ENCODE results near the gene DNAH10. TPM values are rescaled to one million over a fixed set of nuclear protein-coding genes. Genes with fewer than 3 reads are reported as not detected.

Gene DNAH10
- polyA plus RNA-seq, 2 of the 4 experiments (the other 2 are of a cell fraction), result 0.14 to 0.39 TPM

- H3K4me2 ChIP-seq, result no peak overlapping the region
- ChIA-PET POLR2A (no interaction called here), CTCF (interaction anchor here (0.7 to 1.1 kb wide), 2 partner anchors 48 to 226 kb away, joined by 3 read pairs; partner anchors contain the start of gene ATP6V0A2)
- no peak for ATAC-seq
- H3K4me3 ChIP-seq, result no peak overlapping the region
- H3K27ac ChIP-seq, result no peak overlapping the region
- no peaks in the 10 kb centered on the region for H3K9me3 ChIP-seq
- no peak for FAIRE-seq
- 87% methylated on average over 16 of the region's 16 CpGs for WGBS (ENCODE audit: missing lambda C conversion rate)
- H3K4me1 ChIP-seq, result no peaks in the 10 kb centered on the region
- no peak for TF ChIP-seq EHF (CRISPR knock-in tag; IDR thresholded peaks at IDR 0.05)
- TF ChIP-seq, protein P1, sequence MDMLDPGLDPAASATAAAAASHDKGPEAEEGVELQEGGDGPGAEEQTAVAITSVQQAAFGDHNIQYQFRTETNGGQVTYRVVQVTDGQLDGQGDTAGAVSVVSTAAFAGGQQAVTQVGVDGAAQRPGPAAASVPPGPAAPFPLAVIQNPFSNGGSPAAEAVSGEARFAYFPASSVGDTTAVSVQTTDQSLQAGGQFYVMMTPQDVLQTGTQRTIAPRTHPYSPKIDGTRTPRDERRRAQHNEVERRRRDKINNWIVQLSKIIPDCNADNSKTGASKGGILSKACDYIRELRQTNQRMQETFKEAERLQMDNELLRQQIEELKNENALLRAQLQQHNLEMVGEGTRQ (IDR thresholded peaks at IDR 0.05), result no peak
- no peak for TF ChIP-seq HOXB13 (CRISPR knock-in tag; IDR thresholded peaks at IDR 0.05; ENCODE audit: low read depth)
- TF ChIP-seq ZSCAN20 (CRISPR knock-in tag; IDR thresholded peaks at IDR 0.05), result no peak
- TF ChIP-seq, protein P2, sequence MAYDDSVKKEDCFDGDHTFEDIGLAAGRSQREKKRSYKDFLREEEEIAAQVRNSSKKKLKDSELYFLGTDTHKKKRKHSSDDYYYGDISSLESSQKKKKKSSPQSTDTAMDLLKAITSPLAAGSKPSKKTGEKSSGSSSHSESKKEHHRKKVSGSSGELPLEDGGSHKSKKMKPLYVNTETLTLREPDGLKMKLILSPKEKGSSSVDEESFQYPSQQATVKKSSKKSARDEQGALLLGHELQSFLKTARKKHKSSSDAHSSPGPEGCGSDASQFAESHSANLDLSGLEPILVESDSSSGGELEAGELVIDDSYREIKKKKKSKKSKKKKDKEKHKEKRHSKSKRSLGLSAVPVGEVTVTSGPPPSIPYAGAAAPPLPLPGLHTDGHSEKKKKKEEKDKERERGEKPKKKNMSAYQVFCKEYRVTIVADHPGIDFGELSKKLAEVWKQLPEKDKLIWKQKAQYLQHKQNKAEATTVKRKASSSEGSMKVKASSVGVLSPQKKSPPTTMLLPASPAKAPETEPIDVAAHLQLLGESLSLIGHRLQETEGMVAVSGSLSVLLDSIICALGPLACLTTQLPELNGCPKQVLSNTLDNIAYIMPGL (CRISPR knock-in tag; IDR thresholded peaks at IDR 0.05; ENCODE audit: borderline replicate concordance), result no peak
- TF ChIP-seq CBX8 (IDR thresholded peaks at IDR 0.05), result no peak
- TF ChIP-seq REST (IDR thresholded peaks at IDR 0.05), result no peak
- TF ChIP-seq, protein P3, sequence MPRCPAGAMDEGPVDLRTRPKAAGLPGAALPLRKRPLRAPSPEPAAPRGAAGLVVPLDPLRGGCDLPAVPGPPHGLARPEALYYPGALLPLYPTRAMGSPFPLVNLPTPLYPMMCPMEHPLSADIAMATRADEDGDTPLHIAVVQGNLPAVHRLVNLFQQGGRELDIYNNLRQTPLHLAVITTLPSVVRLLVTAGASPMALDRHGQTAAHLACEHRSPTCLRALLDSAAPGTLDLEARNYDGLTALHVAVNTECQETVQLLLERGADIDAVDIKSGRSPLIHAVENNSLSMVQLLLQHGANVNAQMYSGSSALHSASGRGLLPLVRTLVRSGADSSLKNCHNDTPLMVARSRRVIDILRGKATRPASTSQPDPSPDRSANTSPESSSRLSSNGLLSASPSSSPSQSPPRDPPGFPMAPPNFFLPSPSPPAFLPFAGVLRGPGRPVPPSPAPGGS (IDR thresholded peaks at IDR 0.05), result no peak
- no peak for TF ChIP-seq HEYL (CRISPR knock-in tag; IDR thresholded peaks at IDR 0.05)
- no peak for TF ChIP-seq POLR2AphosphoS2 (conservative IDR thresholded peaks at IDR 0.05; ENCODE audit: low read length)
- TF ChIP-seq RNF2 (IDR thresholded peaks at IDR 0.05; ENCODE audit: borderline replicate concordance, low read depth), result no peak
- TF ChIP-seq, protein P4, sequence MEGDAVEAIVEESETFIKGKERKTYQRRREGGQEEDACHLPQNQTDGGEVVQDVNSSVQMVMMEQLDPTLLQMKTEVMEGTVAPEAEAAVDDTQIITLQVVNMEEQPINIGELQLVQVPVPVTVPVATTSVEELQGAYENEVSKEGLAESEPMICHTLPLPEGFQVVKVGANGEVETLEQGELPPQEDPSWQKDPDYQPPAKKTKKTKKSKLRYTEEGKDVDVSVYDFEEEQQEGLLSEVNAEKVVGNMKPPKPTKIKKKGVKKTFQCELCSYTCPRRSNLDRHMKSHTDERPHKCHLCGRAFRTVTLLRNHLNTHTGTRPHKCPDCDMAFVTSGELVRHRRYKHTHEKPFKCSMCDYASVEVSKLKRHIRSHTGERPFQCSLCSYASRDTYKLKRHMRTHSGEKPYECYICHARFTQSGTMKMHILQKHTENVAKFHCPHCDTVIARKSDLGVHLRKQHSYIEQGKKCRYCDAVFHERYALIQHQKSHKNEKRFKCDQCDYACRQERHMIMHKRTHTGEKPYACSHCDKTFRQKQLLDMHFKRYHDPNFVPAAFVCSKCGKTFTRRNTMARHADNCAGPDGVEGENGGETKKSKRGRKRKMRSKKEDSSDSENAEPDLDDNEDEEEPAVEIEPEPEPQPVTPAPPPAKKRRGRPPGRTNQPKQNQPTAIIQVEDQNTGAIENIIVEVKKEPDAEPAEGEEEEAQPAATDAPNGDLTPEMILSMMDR (IDR thresholded peaks at IDR 0.05), result no peak
- TF ChIP-seq, protein P5, sequence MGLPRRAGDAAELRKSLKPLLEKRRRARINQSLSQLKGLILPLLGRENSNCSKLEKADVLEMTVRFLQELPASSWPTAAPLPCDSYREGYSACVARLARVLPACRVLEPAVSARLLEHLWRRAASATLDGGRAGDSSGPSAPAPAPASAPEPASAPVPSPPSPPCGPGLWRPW (IDR thresholded peaks at IDR 0.05), result no peak
- no peak for TF ChIP-seq MAX (IDR thresholded peaks at IDR 0.05)
- no peak for TF ChIP-seq GATA3 (IDR thresholded peaks at IDR 0.05; ENCODE audit: borderline replicate concordance)
- no peak for TF ChIP-seq FOSB (CRISPR knock-in tag; IDR thresholded peaks at IDR 0.05)
- no peak for DNase-seq (ENCODE audit: low read depth in 1 of 2, low spot score in 1 of 2)
Observed at GRCh38 chr12:123937707-123938591, 175.8 kb downstream of the DNAH10 start.
